GM12872 (cell line): ENCODE results near the gene MYO1E.

Experiments used
- CTCF ChIP-seq: IDR thresholded peaks from 3 replicates; pipeline ENCODE4 v1.5.1; 2011; ENCODE audit warnings: low read depth, mild to moderate bottlenecking, low read length, moderate library complexity; ENCODE audit not compliant: insufficient read depth

MYO1E gene

GRCh38 chr15:59206623-59207183 is 166.0 kb downstream of the MYO1E start, which contains the start of gene LDHAL6B:
Gene LDHAL6B, plus strand, starts transcription at chr15:59206843. Its CDS starts 98 bp downstream, at chr15:59206941.
- no peak for TF ChIP-seq CTCF

DNA sequence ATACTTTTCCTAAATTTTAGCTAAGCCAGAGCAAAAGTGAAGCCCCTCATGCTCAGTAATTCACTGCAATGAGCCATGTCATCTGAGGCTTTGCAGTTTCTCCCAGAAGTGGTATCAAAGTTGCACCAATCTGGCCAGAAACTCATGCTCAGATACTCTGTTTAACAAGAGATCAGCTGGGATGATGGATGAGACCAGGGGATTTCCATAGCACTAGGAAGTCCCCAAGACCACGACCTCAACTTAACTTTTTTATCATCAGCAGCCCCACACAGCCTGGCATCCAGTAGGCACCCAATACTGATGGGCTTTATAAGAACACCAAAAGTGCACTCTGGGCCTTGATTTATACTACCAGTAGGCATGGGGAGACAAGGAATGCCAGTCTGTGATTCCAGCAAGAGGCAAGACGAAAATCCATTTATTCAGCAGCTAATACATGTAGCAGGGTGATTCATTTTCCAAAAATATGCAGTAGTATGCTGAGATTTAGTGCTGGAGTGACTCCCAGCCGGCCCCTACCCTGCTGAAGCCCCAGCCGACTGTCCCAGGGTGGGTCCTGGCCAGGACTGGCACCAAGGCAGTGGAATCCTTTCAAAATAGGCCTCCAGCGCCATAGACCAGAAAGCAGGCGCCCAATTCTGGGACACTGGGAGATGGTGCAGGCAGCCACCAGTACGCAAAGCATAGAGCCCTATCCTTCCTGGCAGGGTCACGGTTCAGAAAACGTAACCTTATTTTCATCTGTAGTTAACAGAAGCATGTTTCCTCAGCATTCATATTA is 166.6 kb downstream of the MYO1E start:
- TF ChIP-seq CTCF, result no peak

- TF ChIP-seq CTCF, result no peak
Observed at GRCh38 chr15:59203657-59204056, 169.0 kb downstream of the MYO1E start.

- no peak for TF ChIP-seq CTCF
Observed at GRCh38 chr15:59203008-59203407, 169.7 kb downstream of the MYO1E start.

- TF ChIP-seq CTCF, result no peak
Observed at GRCh38 chr15:59200560-59200959, 172.1 kb downstream of the MYO1E start.

DNA sequence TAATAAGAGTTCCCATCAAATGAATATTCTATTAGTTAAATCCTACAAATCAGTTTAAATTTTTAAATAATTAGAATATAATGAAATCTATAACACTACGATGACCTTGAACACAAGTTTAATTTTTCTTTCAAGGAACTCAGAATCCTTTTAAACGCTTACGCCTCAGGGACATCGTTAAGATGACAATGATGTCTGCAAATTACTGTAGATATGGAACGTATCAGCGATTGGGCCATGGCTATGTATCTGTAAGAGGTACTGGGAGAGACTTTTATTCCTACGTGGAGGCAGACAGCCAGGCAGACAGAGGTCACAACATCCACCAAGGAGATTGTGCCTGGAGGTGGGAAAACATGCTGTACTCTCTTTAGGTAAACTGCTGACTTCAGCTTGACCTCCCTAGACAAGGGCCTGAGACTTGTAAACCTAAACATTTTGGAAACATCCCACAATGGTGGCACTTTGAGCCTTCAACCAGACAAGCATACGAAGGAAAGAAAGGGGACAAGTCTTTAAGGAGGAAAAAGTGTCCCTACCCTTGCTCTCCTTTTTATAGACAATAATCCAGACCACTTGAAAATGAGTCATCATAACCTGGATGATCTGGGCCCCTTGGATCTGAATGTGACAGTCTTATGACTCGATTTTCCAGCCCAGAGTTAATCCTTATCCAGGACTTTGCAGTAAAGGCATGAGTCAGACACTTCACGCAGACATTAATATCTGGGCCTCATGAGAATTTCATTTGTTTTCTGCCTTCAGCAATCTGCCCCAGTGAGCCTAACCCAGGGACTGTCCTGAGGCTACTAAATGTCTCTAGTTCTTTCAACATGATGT is 172.8 kb downstream of the MYO1E start:
- TF ChIP-seq CTCF, result no peak

DNA sequence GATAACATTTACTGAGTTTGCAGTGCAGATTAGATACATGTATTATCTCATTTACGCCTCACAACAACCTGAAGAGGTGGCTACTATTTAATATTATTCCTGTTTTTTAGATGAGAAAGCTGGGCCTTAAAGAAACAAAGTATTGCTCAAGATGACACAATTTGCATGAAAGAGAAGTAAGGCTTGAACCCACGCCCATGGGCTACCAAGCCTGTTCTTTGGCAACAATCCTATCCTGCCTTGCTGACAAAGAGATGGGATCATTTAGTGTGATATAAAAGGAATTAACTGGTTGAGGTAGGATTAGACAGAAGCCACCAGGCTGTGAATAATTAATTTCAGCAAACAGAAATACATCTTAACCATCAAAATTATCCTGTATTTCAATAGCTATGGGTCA is 175.2 kb downstream of the MYO1E start:
- no peak for TF ChIP-seq CTCF
